Small intestine (tissue), 7 donors: ENCODE measurements around the gene CCT5. TPM values are rescaled to one million over a fixed set of nuclear protein-coding genes. Genes with fewer than 3 reads are reported as not detected.
"Not testable (repeated sequence)": the region's sequence is repeated elsewhere in the genome, so short reads cannot be mapped to it uniquely, and the experiment has no call there.

Experiments used
- DNase-seq, 2 donors: peaks; one replicate each; pipeline versions ENCODE4 v3.0.0 to v3.0.0-alpha.2; 2013
- FAIRE-seq: peaks from 2 replicates; lab custom pipeline; 2012; peaks lifted over from hg19 to GRCh38; lab: Jason Lieb, UNC
- H3K27ac ChIP-seq, 3 donors: one replicate each; pipeline ENCODE4 v1.5.1; 2013; ENCODE audit warnings: low read length in 2 of 3, mild to moderate bottlenecking in 2 of 3, control low read depth in 1 of 3, inconsistent platforms in 1 of 3, low read depth in 1 of 3, moderate library complexity in 1 of 3
- H3K27me3 ChIP-seq, 3 donors: one replicate each; pipeline ENCODE4 v1.6.1; 2013; ENCODE audit warnings: low read length in 3 of 3, inconsistent platforms in 1 of 3; ENCODE audit not compliant: control insufficient read depth in 3 of 3, insufficient read depth in 3 of 3
- H3K36me3 ChIP-seq, 3 donors: one replicate each; pipeline ENCODE4 v1.6.1; 2013; ENCODE audit warnings: low read length in 3 of 3, inconsistent platforms in 1 of 3, low read depth in 1 of 3, mild to moderate bottlenecking in 1 of 3, moderate library complexity in 1 of 3; ENCODE audit not compliant: control insufficient read depth in 3 of 3, insufficient read depth in 2 of 3
- H3K4me1 ChIP-seq, 3 donors: one replicate each; pipeline ENCODE4 v1.6.1; 2013; ENCODE audit warnings: low read length in 2 of 3, inconsistent platforms in 1 of 3, low read depth in 1 of 3, mild to moderate bottlenecking in 1 of 3, moderate library complexity in 1 of 3; ENCODE audit not compliant: control insufficient read depth in 3 of 3, insufficient read depth in 2 of 3
- H3K4me3 ChIP-seq, 3 donors: one replicate each; pipeline ENCODE4 v1.5.1; 2013; ENCODE audit warnings: low read length in 3 of 3, control low read depth in 1 of 3, inconsistent platforms in 1 of 3, low read depth in 1 of 3, mild to moderate bottlenecking in 1 of 3, moderate library complexity in 1 of 3
- H3K9me3 ChIP-seq, 2 donors: one replicate each; pipeline ENCODE4 v1.6.1; 2013; ENCODE audit warnings: low read depth in 1 of 2, low read length in 1 of 2; ENCODE audit not compliant: control insufficient read depth in 2 of 2, insufficient read depth in 1 of 2
- WGBS, 3 donors: extraction: QIAGEN DNeasy Blood & Tissue Kit; methylation state at CpG; one replicate each; pipeline ENCODE4 v1.1.7; 2013; 5-methylcytosine and 5-hydroxymethylcytosine counted together
- polyA plus RNA-seq, 4 donors: library from polyadenylated mRNA; stranded (reverse) in 3 of 4; unstranded in 1 of 4; fragments of 200-250 nt in 3 of 4; fragments of 120-200 nt in 1 of 4; gene quantifications; one replicate each; pipeline versions ENCODE4 v1.2.1 to v1.2.3, GENCODE V29; 2013
- donor health status: healthy with polysubstance abuse.
- donor health status: control.
- donor health status: control.
- donor health status: Bipolar disorder and iron deficiency.
- donor health status: healthy.

The CCT5 gene
- polyA plus RNA-seq, 4 donors = 101 to 226 (median 151) TPM

GRCh38 chr5:10308844-10309243 lies 58.8 kb downstream of the CCT5 start:
- H3K36me3 ChIP-seq = peaks cover 0 to 11% (median 0%) of the 10 kb centered on the region in 3 donors
- WGBS, 3 donors = 83% methylated on average over 6 of the region's 6 CpGs
- H3K9me3 ChIP-seq = peaks cover 0 to 2% of the 10 kb centered on the region in 2 donors
- peaks cover 0 to 3% (median 0%) of the 10 kb centered on the region in 3 donors for H3K27me3 ChIP-seq
- peak overlapping the region in 1 of 3 donors; percentile 92 for H3K27ac ChIP-seq
- DNase-seq (no peak), FAIRE-seq (no peak)
- H3K4me3 ChIP-seq = no peak overlapping the region
- H3K4me1 ChIP-seq = peaks cover 0 to 26% (median 9%) of the 10 kb centered on the region in 3 donors

GRCh38 chr5:10310066-10310779 lies 60.1 kb downstream of the CCT5 start:
- peaks cover 0 to 23% (median 0%) of the 10 kb centered on the region in 3 donors for H3K4me1 ChIP-seq
- 47 to 70% (median 53%) methylated on average over 8 of the region's 8 CpGs for WGBS, 3 donors
- H3K4me3 ChIP-seq = no peak overlapping the region
- H3K27ac ChIP-seq = peak overlapping the region; percentile 19 to 67 (median 45)
- peaks cover 0 to 3% (median 0%) of the 10 kb centered on the region in 3 donors for H3K27me3 ChIP-seq
- FAIRE-seq = no peak
- peak; percentile 69 to 86 for DNase-seq
- peaks cover 0 to 2% of the 10 kb centered on the region in 2 donors for H3K9me3 ChIP-seq
- H3K36me3 ChIP-seq = peaks cover 0 to 3% (median 0%) of the 10 kb centered on the region in 3 donors

GRCh38 chr5:10310835-10311570 lies 60.9 kb downstream of the CCT5 start:
- not testable (repeated sequence) for H3K4me3 ChIP-seq, H3K27me3 ChIP-seq, H3K9me3 ChIP-seq, FAIRE-seq, H3K36me3 ChIP-seq
- 75 to 85% (median 81%) methylated on average over 8 of the region's 8 CpGs for WGBS, 3 donors
- Histone ChIP-seq H3K27ac (peak overlapping the region in 2 of 3 donors; percentile 62 to 67), H3K4me1 (peaks cover 0 to 21% (median 0%) of the 10 kb centered on the region in 3 donors)
- DNase-seq = peak in 1 of 2 donors; percentile 27

GRCh38 chr5:10311595-10312425 lies 61.7 kb downstream of the CCT5 start:
- Histone ChIP-seq H3K36me3 (no peaks in the 10 kb centered on the region), H3K27me3 (no peaks in the 10 kb centered on the region), H3K4me1 (peaks cover 0 to 14% (median 0%) of the 10 kb centered on the region in 3 donors), H3K9me3 (no peaks in the 10 kb centered on the region), H3K4me3 (no peak overlapping the region), H3K27ac (no peak overlapping the region)
- WGBS, 3 donors = 80 to 88% (median 80%) methylated on average over 10 of the region's 10 CpGs
- DNase-seq = no peak
- no peak for FAIRE-seq

GRCh38 chr5:10315201-10315600 lies 65.1 kb downstream of the CCT5 start:
- no peak overlapping the region for H3K27ac ChIP-seq
- FAIRE-seq = no peak
- peaks cover 0 to 7% (median 0%) of the 10 kb centered on the region in 3 donors for H3K4me1 ChIP-seq
- H3K9me3 ChIP-seq = no peaks in the 10 kb centered on the region
- no peak overlapping the region for H3K4me3 ChIP-seq
- no peaks in the 10 kb centered on the region for H3K27me3 ChIP-seq
- DNase-seq = no peak
- WGBS, 3 donors = 78 to 87% (median 82%) methylated on average over 5 of the region's 5 CpGs
- H3K36me3 ChIP-seq = no peaks in the 10 kb centered on the region

Other genes starting within 250 kb of the CCT5 start
- 10 to 100 TPM in 2 of 4 donors, 1 to 10 TPM in 2; 7.6 to 15.8 (median 11.2) TPM for gene ATPSCKMT, start 392 bp upstream of the CCT5 start, polyA plus RNA-seq
- gene CMBL, start 57.6 kb downstream of the CCT5 start, polyA plus RNA-seq = 100 to 1,000 TPM in 2 of 4 donors, 10 to 100 TPM in 2; 81.5 to 516 (median 162) TPM
- 100 to 1,000 TPM in 2 of 4 donors, 10 to 100 TPM in 2; 39.6 to 118 (median 83.9) TPM for gene MARCHF6, start 103.4 kb downstream of the CCT5 start, polyA plus RNA-seq
- gene ROPN1L, start 191.6 kb downstream of the CCT5 start, polyA plus RNA-seq = under 1 TPM in 2 of 4 donors, not detected in 2; 0.07 to 0.76 TPM